Left lung (tissue), 10 donors: ENCODE results near the gene UNC119. TPM values are rescaled to one million over a fixed set of nuclear protein-coding genes. Genes with fewer than 3 reads are reported as not detected.

Experiments
- ATAC-seq: fragments of 200-7000 bp; cut with Tn5 transposase; one replicate; pipeline ENCODE4 v1.9.1; 2020; ENCODE audit warnings: moderate library complexity
- DNase-seq, 4 donors: peaks; one replicate each; pipeline ENCODE4 v3.0.0-alpha.2; 2013 to 2020
- H3K27ac ChIP-seq, 2 donors: fragments of 200-600 bp; sonication (generic) in 1 of 2; one replicate each; pipeline versions ENCODE4 v1.5.0 to v1.8.0; 2020 to 2021
- H3K27me3 ChIP-seq, 2 donors: fragments of 200-600 bp; sonication (generic) in 1 of 2; one replicate each; pipeline versions ENCODE4 v1.5.0 to v1.8.0; 2020 to 2021
- H3K36me3 ChIP-seq, 2 donors: fragments of 200-600 bp; sonication (generic) in 1 of 2; one replicate each; pipeline versions ENCODE4 v1.5.0 to v1.8.0; 2020 to 2021
- H3K4me1 ChIP-seq, 2 donors: fragments of 200-600 bp; one replicate each; pipeline ENCODE4 v1.8.0; 2021
- H3K4me3 ChIP-seq, 2 donors: fragments of 200-600 bp; sonication (generic) in 1 of 2; one replicate each; pipeline versions ENCODE4 v1.5.0 to v1.8.0; 2020 to 2021; ENCODE audit warnings: mild to moderate bottlenecking in 1 of 2
- H3K9me3 ChIP-seq, 2 donors: fragments of 200-600 bp; sonication (generic) in 1 of 2; one replicate each; pipeline versions ENCODE4 v1.5.0 to v1.8.0; 2020 to 2021
- CTCF ChIP-seq, 2 donors: fragments of 200-600 bp; sonication (generic) in 1 of 2; IDR thresholded peaks; one replicate each; pipeline versions ENCODE4 v1.5.0 to v1.8.0; 2021; ENCODE audit warnings: antibody characterized with exemption in 2 of 2
- intact Hi-C, 2 donors: fragments of 100-400 bp; cut with DNase I; formaldehyde crosslinking; loops; one replicate each; pipeline versions ENCODE4 v1.11.2 to v1.14.2; 2022
- polyA plus RNA-seq, 6 donors: library from polyadenylated mRNA; unstranded; fragments of 120-200 nt; gene quantifications; one replicate each; pipeline ENCODE4 v1.2.1, GENCODE V29; 2013; ENCODE audit not compliant: insufficient read length in 6 of 6
- total RNA-seq, 2 donors: library from RNA; stranded (reverse); fragmentation: NEBNext Ultra II Directional; extraction: Animal tissue kit (Norgen Biotek cat#: 25700); gene quantifications; one replicate each; pipeline ENCODE4 v1.2.1, GENCODE V29; 2021
- donor health status: DM: no; HTN: yes; CAD: no.
- donor health status: DM: no; HTN: no; CAD: no.

Gene UNC119
- total and polyA plus RNA-seq, 8 donors, result 25.7 to 36.7 (median 34.4) TPM

GRCh38 chr17:28545787-28546415, 6.5 kb downstream of the UNC119 start:
- no peaks in the 10 kb centered on the region for H3K27me3 ChIP-seq
- peaks cover 0 to 10% of the 10 kb centered on the region in 2 donors for H3K36me3 ChIP-seq
- no peak overlapping the region for H3K4me3 ChIP-seq
- DNase-seq (no peak), ATAC-seq (no peak)
- no peak overlapping the region for H3K27ac ChIP-seq
- H3K9me3 ChIP-seq, result no peaks in the 10 kb centered on the region
- no peak for TF ChIP-seq CTCF (IDR thresholded peaks at IDR 0.05)
- peaks cover 0 to 37% of the 10 kb centered on the region in 2 donors for H3K4me1 ChIP-seq
- intact Hi-C loops, result loop anchor here in 1 of 2 donors (10.0 kb wide), 1 partner anchor 69 kb away; the partner anchor contains the start of gene RSKR

- no peak for TF ChIP-seq CTCF (IDR thresholded peaks at IDR 0.05)
- Histone ChIP-seq H3K4me1 (peaks cover 0 to 29% of the 10 kb centered on the region in 2 donors), H3K27me3 (no peaks in the 10 kb centered on the region), H3K36me3 (peaks cover 0 to 10% of the 10 kb centered on the region in 2 donors), H3K9me3 (no peaks in the 10 kb centered on the region), H3K27ac (no peak overlapping the region), H3K4me3 (no peak overlapping the region)
- DNase-seq (no peak), ATAC-seq (no peak)
- intact Hi-C loops, result loop anchor here in 1 of 2 donors (10.0 kb wide), 1 partner anchor 70 kb away; the partner anchor contains the start of gene RSKR
Observed at GRCh38 chr17:28545141-28545503, 7.3 kb downstream of the UNC119 start.

- DNase-seq (no peak), ATAC-seq (no peak)
- intact Hi-C loops, result loop anchor here in 1 of 2 donors (10.0 kb wide), 1 partner anchor 70 kb away; the partner anchor contains the start of gene RSKR
- Histone ChIP-seq H3K9me3 (no peaks in the 10 kb centered on the region), H3K4me1 (peaks cover 0 to 23% of the 10 kb centered on the region in 2 donors), H3K27ac (no peak overlapping the region), H3K4me3 (no peak overlapping the region), H3K27me3 (no peaks in the 10 kb centered on the region), H3K36me3 (peaks cover 0 to 10% of the 10 kb centered on the region in 2 donors)
- no peak for TF ChIP-seq CTCF (IDR thresholded peaks at IDR 0.05)
Observed at GRCh38 chr17:28544402-28545140, 7.9 kb downstream of the UNC119 start.

GRCh38 chr17:28541439-28541838, 11.0 kb downstream of the UNC119 start:
- Histone ChIP-seq H3K4me1 (no peaks in the 10 kb centered on the region), H3K27ac (no peak overlapping the region), H3K27me3 (no peaks in the 10 kb centered on the region), H3K36me3 (peaks cover 0 to under 1% of the 10 kb centered on the region in 2 donors), H3K4me3 (no peak overlapping the region), H3K9me3 (no peaks in the 10 kb centered on the region)
- DNase-seq (no peak), ATAC-seq (no peak)
- intact Hi-C loops, result loop anchor here in 1 of 2 donors (10.0 kb wide), 1 partner anchor 73 kb away; the partner anchor contains the start of gene RSKR
- no peak for TF ChIP-seq CTCF (IDR thresholded peaks at IDR 0.05)

GRCh38 chr17:28540231-28540630, 12.2 kb downstream of the UNC119 start:
- ATAC-seq (no peak), DNase-seq (no peak)
- TF ChIP-seq CTCF (IDR thresholded peaks at IDR 0.05), result no peak
- intact Hi-C loops, result loop anchor here in 1 of 2 donors (10.0 kb wide), 1 partner anchor 75 kb away; the partner anchor contains the start of gene RSKR
- H3K4me3 ChIP-seq, result no peak overlapping the region
- no peaks in the 10 kb centered on the region for H3K36me3 ChIP-seq
- H3K27ac ChIP-seq, result no peak overlapping the region
- no peaks in the 10 kb centered on the region for H3K27me3 ChIP-seq
- H3K4me1 ChIP-seq, result no peaks in the 10 kb centered on the region
- H3K9me3 ChIP-seq, result no peaks in the 10 kb centered on the region
